Testis (tissue), 3 donors: Measurements from ENCODE around the gene MAST4. TPM values are rescaled to one million over a fixed set of nuclear protein-coding genes. Genes with fewer than 3 reads are reported as not detected.

Experiments used
- DNase-seq: peaks from one replicate; pipeline ENCODE4 v3.0.0-alpha.2; 2019
- H3K27ac ChIP-seq, 2 donors: fragments of 200-600 bp; sonication (generic); one replicate each; pipeline ENCODE4 v1.5.1; 2019
- H3K27me3 ChIP-seq: fragments of 200-600 bp; sonication (generic); one replicate; pipeline ENCODE4 v1.5.1; 2019
- H3K36me3 ChIP-seq: fragments of 200-600 bp; sonication (generic); one replicate; pipeline ENCODE4 v1.5.1; 2017; ENCODE audit warnings: low read depth; ENCODE audit errors: missing control alignments
- H3K4me1 ChIP-seq: fragments of 200-600 bp; sonication (generic); one replicate; pipeline ENCODE4 v1.5.1; 2019
- H3K4me3 ChIP-seq, 2 donors: fragments of 200-600 bp; sonication (generic); one replicate each; pipeline ENCODE4 v1.5.1; 2017 to 2019
- H3K9me3 ChIP-seq: fragments of 200-600 bp; sonication (generic); one replicate; pipeline ENCODE4 v1.5.1; 2017
- CTCF ChIP-seq, 3 experiments: fragments of 450-650 bp in 2 of 3; fragments of 200-600 bp in 1 of 3; sonication (generic) in 1 of 3; IDR thresholded peaks; one replicate each; pipeline ENCODE4 v1.5.1; 2016 to 2019; ENCODE audit warnings: antibody characterized with exemption in 3 of 3, mild to moderate bottlenecking in 2 of 3, moderate library complexity in 1 of 3
- POLR2A ChIP-seq: fragments of 450-650 bp; IDR thresholded peaks from one replicate; pipeline ENCODE4 v1.6.1; 2017; ENCODE audit warnings: antibody characterized with exemption, mild to moderate bottlenecking, moderate library complexity
- WGBS, 2 donors: methylation state at CpG; one replicate each; pipeline ENCODE4 v1.1.5; 2018; 5-methylcytosine and 5-hydroxymethylcytosine counted together
- intact Hi-C: fragments of 100-400 bp; cut with DNase I; formaldehyde crosslinking; loops from one replicate; pipeline ENCODE4 v1.15.1; 2023; ENCODE audit warnings: low total_unique reads
- polyA plus RNA-seq: library from polyadenylated mRNA; stranded (reverse); fragments of 350-450 nt; fragmentation: Illumina TruSeq; extraction: RNeasy Lipid Tissue Mini Kit (QIAGEN cat#74804); gene quantifications from one replicate; pipeline ENCODE4 v1.2.3, GENCODE V29; 2014; ENCODE audit warnings: low read depth, low replicate concordance; ENCODE audit not compliant: insufficient read depth
- total RNA-seq, 2 donors: library from RNA; depleted of rRNA; stranded (reverse); fragments of >200 nt; gene quantifications; one replicate each; pipeline ENCODE4 v1.2.3, GENCODE V29; 2016

The MAST4 gene
- total and polyA plus RNA-seq, 3 donors from 2014 or later, result 27.2 to 56.4 (median 51.4) TPM

- no peak for DNase-seq
- WGBS, 2 donors, result 94 to 96% methylated on average over 3 of the region's 3 CpGs
- no peak for TF ChIP-seq CTCF (IDR thresholded peaks at IDR 0.05)
- TF ChIP-seq POLR2A, result no peak
- H3K9me3 ChIP-seq, result no peaks in the 10 kb centered on the region
- H3K4me3 ChIP-seq, result no peak overlapping the region
- intact Hi-C loops, result no loop called here
- no peaks in the 10 kb centered on the region for H3K36me3 ChIP-seq
- peaks cover 3% of the 10 kb centered on the region for H3K4me1 ChIP-seq
- H3K27ac ChIP-seq, result no peak overlapping the region
- H3K27me3 ChIP-seq, result no peaks in the 10 kb centered on the region
Observed at GRCh38 chr5:66894480-66895240, 298.5 kb downstream of the MAST4 start.

DNA sequence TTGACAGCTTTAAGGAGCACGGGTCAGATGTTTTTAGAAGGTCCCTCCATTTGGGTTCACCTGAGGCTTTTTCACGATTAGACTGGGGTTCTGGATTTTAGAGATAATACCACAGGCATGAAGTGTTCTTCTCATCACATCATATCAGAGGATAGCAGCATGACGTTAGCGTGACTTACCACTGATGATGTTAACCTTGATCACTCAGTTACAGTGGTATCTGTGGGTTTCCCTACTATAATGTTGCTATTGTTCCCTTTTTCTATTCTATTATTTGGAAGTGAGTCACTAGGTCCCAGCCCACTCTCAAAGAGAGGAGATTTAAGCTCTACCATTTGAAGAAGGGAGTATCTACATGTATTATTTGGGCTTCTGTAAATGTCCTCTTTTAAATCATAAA lies 300.0 kb downstream of the MAST4 start:
- Histone ChIP-seq H3K4me3 (no peak overlapping the region), H3K36me3 (no peaks in the 10 kb centered on the region), H3K27ac (no peak overlapping the region), H3K4me1 (no peaks in the 10 kb centered on the region), H3K27me3 (no peaks in the 10 kb centered on the region), H3K9me3 (no peaks in the 10 kb centered on the region)
- WGBS, 2 donors, result 81 to 82% methylated on average over 4 of the region's 4 CpGs
- no peak for DNase-seq
- TF ChIP-seq POLR2A, result no peak
- TF ChIP-seq CTCF (IDR thresholded peaks at IDR 0.05), result no peak
- intact Hi-C loops, result no loop called here

GRCh38 chr5:66897356-66897755 lies 301.2 kb downstream of the MAST4 start:
- intact Hi-C loops, result no loop called here

GRCh38 chr5:66898241-66898995 lies 302.2 kb downstream of the MAST4 start:
- Histone ChIP-seq H3K36me3 (no peaks in the 10 kb centered on the region), H3K4me3 (no peak overlapping the region), H3K27me3 (no peaks in the 10 kb centered on the region), H3K4me1 (no peaks in the 10 kb centered on the region), H3K9me3 (no peaks in the 10 kb centered on the region), H3K27ac (no peak overlapping the region)
- no peak for DNase-seq
- WGBS, 2 donors, result 74 to 82% methylated on average over 2 of the region's 2 CpGs
- intact Hi-C loops, result no loop called here
- TF ChIP-seq POLR2A (no peak), CTCF (IDR thresholded peaks at IDR 0.05) (no peak)

More at GRCh38 chr5:66897356-66897755, 301.2 kb downstream of the MAST4 start:
- TF ChIP-seq POLR2A (no peak), CTCF (IDR thresholded peaks at IDR 0.05) (no peak)
- Histone ChIP-seq H3K9me3 (no peaks in the 10 kb centered on the region), H3K36me3 (no peaks in the 10 kb centered on the region), H3K27ac (no peak overlapping the region), H3K4me1 (no peaks in the 10 kb centered on the region), H3K27me3 (no peaks in the 10 kb centered on the region), H3K4me3 (no peak overlapping the region)
- WGBS, 2 donors, result 92 to 95% methylated on average over 9 of the region's 9 CpGs
- DNase-seq, result no peak
